OCI-LY7 (cell line): ENCODE results near the gene SKP1. TPM values are rescaled to one million over a fixed set of nuclear protein-coding genes. Genes with fewer than 3 reads are reported as not detected.

Source experiments
- BruUV-seq: library from RNA; stranded (reverse); fragments of 400-500 nt; replicated peaks from 2 replicates; lab custom pipeline; 2021; lab: Mats Ljungman, UMichigan
- CTCF ChIA-PET: fragments of 300-600 bp; sonication (Branson Sonifier 250); formaldehyde crosslinking; loops from one replicate; lab custom pipeline; 2022; ENCODE audit warnings: antibody characterized with exemption; ENCODE audit not compliant: unreplicated experiment; lab: Charles Lee
- POLR2A ChIA-PET: fragments of 300-600 bp; sonication (Branson Sonifier 250); formaldehyde crosslinking; loops from one replicate; lab custom pipeline; 2022; ENCODE audit warnings: antibody characterized with exemption; lab: Charles Lee
- DNase-seq: peaks from one replicate; pipeline ENCODE4 v3.0.0-alpha.2; 2015; ENCODE audit warnings: low spot score
- H2AFZ ChIP-seq: fragments of 200-600 bp; sonication (generic), shearing (Covaris generic); 2 replicates; pipeline ENCODE4 v1.6.1; 2014; ENCODE audit warnings: mild to moderate bottlenecking, antibody characterized with exemption, low read length, moderate library complexity
- H3K27ac ChIP-seq: fragments of 200-600 bp; sonication (generic); 2 replicates; pipeline ENCODE4 v1.5.1; 2014; ENCODE audit warnings: mixed run types, low read depth, mild to moderate bottlenecking, moderate library complexity, low read length, inconsistent platforms; ENCODE audit not compliant: poor library complexity, severe bottlenecking
- H3K36me3 ChIP-seq: fragments of 200-600 bp; sonication (generic); 2 replicates; pipeline ENCODE4 v1.6.1; 2014; ENCODE audit warnings: mild to moderate bottlenecking, antibody characterized with exemption, low read length, moderate library complexity, mixed read lengths; ENCODE audit not compliant: insufficient read depth
- H3K4me1 ChIP-seq: fragments of 200-600 bp; sonication (generic); 2 replicates; pipeline ENCODE4 v1.5.1; 2014; ENCODE audit warnings: mild to moderate bottlenecking, low read length; ENCODE audit not compliant: insufficient read depth, poor library complexity, severe bottlenecking
- H3K4me2 ChIP-seq: fragments of 200-600 bp; sonication (generic); 2 replicates; pipeline ENCODE4 v1.6.1; 2014; ENCODE audit warnings: mild to moderate bottlenecking, low read length
- H3K4me3 ChIP-seq: fragments of 200-600 bp; sonication (generic); 2 replicates; pipeline ENCODE4 v1.5.1; 2014; ENCODE audit warnings: mild to moderate bottlenecking, low read depth, low read length; ENCODE audit not compliant: poor library complexity, severe bottlenecking
- H3K79me2 ChIP-seq: fragments of 200-600 bp; sonication (generic); 2 replicates; pipeline ENCODE4 v1.6.1; 2016; ENCODE audit warnings: low read depth, mild to moderate bottlenecking, low read length, moderate library complexity, mixed read lengths; ENCODE audit not compliant: insufficient read depth
- H3K9me2 ChIP-seq: fragments of 200-600 bp; sonication (generic); 2 replicates; pipeline ENCODE4 v1.6.1; 2016; ENCODE audit warnings: mild to moderate bottlenecking, low read length, mixed read lengths; ENCODE audit not compliant: insufficient read depth
- H3K9me3 ChIP-seq: fragments of 200-600 bp; sonication (generic); 2 replicates; pipeline ENCODE4 v1.6.1; 2014; ENCODE audit warnings: mild to moderate bottlenecking, mixed run types, low read length, mixed read lengths
- H4K20me1 ChIP-seq: fragments of 200-600 bp; sonication (generic); 2 replicates; pipeline ENCODE4 v1.6.1; 2014; ENCODE audit warnings: mild to moderate bottlenecking, antibody characterized with exemption, low read length, moderate library complexity, mixed read lengths; ENCODE audit not compliant: insufficient read depth
- EZH2phosphoT487 ChIP-seq: fragments of 200-600 bp; sonication (generic); IDR thresholded peaks from 2 replicates; pipeline ENCODE4 v1.6.1; 2018; ENCODE audit warnings: low read depth, borderline replicate concordance, mild to moderate bottlenecking, mixed run types, antibody characterized with exemption, low read length, moderate library complexity, mixed read lengths
- intact Hi-C: fragments of 100-400 bp; cut with micrococcal nuclease; formaldehyde crosslinking; loops from one replicate; pipeline ENCODE4 v1.10.0; 2022; ENCODE audit not compliant: unreplicated experiment
- total RNA-seq, 2 experiments: library from RNA; depleted of rRNA in 1 of 2; stranded (reverse); fragments of >200 nt in 1 of 2; shearing (Covaris generic) in 1 of 2; gene quantifications; 2 replicates each; pipeline ENCODE4 v1.2.3, GENCODE V29; 2014 to 2022
- TF ChIP-seq, protein P1 (sequence below): fragments of 200-600 bp; sonication (generic); conservative IDR thresholded peaks from 2 replicates; pipeline ENCODE4 v1.5.1; 2014; ENCODE audit warnings: mild to moderate bottlenecking, antibody characterized with exemption, low read length, moderate library complexity, mixed read lengths

SKP1 gene
- total RNA-seq, 2 experiments from 2014 or later, result 129 to 204 TPM

DNA sequence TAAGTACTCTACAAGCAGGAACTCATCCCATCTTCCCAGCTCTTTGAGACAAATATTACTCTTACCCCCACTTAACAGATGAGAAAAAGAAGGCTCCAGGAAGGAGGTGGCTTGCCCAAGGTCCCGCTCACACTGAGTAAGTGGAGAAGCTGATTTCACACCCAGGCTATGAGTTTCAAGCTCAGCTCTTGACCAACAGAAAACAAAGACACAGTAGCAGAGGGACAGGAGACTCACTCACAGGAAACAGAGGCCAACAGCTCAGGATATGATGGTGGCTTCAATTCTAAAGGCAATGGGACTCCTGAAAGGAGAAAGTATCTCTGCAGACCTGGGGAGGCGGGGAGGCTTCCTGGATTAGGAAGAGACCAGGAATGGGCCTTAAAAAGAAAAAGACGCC, 69.0 kb downstream of the SKP1 start:
- BruUV-seq, result no TSS peak
- H3K36me3 ChIP-seq, result no peaks in the 10 kb centered on the region
- H3K79me2 ChIP-seq, result no peaks in the 10 kb centered on the region
- no peak overlapping the region for H3K4me3 ChIP-seq
- no peaks in the 10 kb centered on the region for H3K9me2 ChIP-seq
- intact Hi-C loops, result no loop called here
- no peaks in the 10 kb centered on the region for H4K20me1 ChIP-seq
- H3K27ac ChIP-seq, result no peak overlapping the region
- ChIA-PET POLR2A (interaction anchor here (0.6 kb wide), 2 partner anchors 42 to 1151 kb away, joined by 3 read pairs; no protein-coding TSS in a partner anchor), CTCF (no interaction called here)
- no peaks in the 10 kb centered on the region for H3K4me1 ChIP-seq
- DNase-seq, result no peak
- H3K4me2 ChIP-seq, result no peak overlapping the region
- no peaks in the 10 kb centered on the region for H3K9me3 ChIP-seq
- no peak overlapping the region for H2AFZ ChIP-seq
- TF ChIP-seq, protein P1, sequence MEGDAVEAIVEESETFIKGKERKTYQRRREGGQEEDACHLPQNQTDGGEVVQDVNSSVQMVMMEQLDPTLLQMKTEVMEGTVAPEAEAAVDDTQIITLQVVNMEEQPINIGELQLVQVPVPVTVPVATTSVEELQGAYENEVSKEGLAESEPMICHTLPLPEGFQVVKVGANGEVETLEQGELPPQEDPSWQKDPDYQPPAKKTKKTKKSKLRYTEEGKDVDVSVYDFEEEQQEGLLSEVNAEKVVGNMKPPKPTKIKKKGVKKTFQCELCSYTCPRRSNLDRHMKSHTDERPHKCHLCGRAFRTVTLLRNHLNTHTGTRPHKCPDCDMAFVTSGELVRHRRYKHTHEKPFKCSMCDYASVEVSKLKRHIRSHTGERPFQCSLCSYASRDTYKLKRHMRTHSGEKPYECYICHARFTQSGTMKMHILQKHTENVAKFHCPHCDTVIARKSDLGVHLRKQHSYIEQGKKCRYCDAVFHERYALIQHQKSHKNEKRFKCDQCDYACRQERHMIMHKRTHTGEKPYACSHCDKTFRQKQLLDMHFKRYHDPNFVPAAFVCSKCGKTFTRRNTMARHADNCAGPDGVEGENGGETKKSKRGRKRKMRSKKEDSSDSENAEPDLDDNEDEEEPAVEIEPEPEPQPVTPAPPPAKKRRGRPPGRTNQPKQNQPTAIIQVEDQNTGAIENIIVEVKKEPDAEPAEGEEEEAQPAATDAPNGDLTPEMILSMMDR, result no peak
- no peak for TF ChIP-seq EZH2phosphoT487

DNA sequence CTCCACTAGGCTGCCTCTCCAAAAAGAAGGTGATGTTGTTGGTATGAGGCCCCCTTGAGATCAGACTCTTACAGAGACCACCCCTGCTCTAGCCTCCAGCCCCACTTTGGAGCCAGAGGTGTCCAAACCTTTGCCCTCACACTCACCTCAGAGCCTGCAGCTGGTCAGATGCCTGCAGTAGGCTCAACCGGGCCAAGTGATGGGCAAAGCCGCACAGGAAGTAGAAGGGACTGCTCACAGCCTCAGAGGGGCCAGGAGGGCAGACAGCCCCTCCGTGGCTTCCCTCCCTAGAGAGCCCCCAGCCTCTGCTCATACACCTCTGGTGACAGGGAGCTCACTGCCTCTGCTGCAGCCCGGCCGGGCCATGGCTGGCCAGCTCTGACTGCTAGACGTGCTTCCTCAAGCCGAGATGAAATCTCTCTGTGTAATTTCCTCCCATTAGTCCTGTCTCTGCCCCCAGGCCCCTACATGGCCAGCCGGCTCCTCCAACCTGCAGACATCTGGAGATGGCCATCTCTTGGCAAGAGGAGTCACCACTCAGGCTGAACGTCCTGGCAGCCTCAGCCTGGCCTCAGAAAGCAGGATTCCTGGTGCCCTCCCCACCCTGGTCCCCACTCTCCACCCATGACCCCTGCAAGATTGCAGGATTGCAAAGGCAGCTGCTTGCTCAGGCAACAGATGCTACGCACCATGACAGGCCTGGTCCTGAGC, 69.6 kb downstream of the SKP1 start:
- intact Hi-C loops, result no loop called here
- H2AFZ ChIP-seq, result no peak overlapping the region
- CTCF ChIA-PET, result no interaction called here
- H3K9me3 ChIP-seq, result no peaks in the 10 kb centered on the region
- POLR2A ChIA-PET, result interaction anchor here (0.6 kb wide), 1 partner anchor 1150 kb away, joined by 3 read pairs; no protein-coding TSS in a partner anchor
- H3K4me3 ChIP-seq, result no peak overlapping the region
- no TSS peak for BruUV-seq
- no peaks in the 10 kb centered on the region for H3K36me3 ChIP-seq
- no peak overlapping the region for H3K27ac ChIP-seq
- no peaks in the 10 kb centered on the region for H4K20me1 ChIP-seq
- no peaks in the 10 kb centered on the region for H3K79me2 ChIP-seq
- no peaks in the 10 kb centered on the region for H3K9me2 ChIP-seq
- no peaks in the 10 kb centered on the region for H3K4me1 ChIP-seq
- DNase-seq, result no peak
- TF ChIP-seq, protein P1, result no peak
- no peak overlapping the region for H3K4me2 ChIP-seq

DNA sequence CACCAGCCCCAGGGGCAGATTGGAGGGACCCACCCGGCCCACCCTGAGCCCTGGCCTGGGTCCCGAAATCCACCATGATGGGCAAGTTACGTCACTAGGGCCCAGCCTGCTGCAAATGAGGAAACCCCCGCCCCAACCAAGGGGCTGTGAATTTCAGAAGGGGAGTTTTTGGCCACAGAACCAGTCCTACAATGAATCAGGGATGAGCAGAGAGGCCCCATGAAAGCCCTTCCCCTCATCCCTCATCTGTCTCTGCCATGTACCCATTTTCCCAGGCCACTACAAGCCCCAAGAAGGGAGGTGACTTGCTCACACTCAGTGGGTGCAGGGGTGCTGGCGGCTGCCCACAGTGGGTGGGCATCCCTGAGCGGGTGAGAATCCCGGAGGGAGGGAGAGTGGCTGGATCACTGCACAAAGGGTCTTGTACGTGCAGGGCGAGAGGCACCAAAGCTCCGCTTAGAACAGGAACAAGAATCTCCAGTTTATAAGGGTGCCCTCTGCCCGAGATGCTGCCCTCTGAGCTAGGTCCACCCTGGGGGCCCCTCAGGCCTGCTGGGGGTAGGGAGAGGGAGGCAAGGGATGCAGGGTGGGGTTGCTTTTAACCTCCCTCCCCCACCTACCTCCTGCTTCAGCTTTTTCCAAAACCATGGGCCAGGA, 72.6 kb downstream of the SKP1 start:
- Histone ChIP-seq H4K20me1 (no peaks in the 10 kb centered on the region), H3K4me1 (peaks cover 22% of the 10 kb centered on the region), H3K4me3 (no peak overlapping the region), H3K27ac (no peak overlapping the region), H3K9me2 (no peaks in the 10 kb centered on the region), H3K36me3 (no peaks in the 10 kb centered on the region), H3K4me2 (no peak overlapping the region), H3K79me2 (no peaks in the 10 kb centered on the region), H3K9me3 (no peaks in the 10 kb centered on the region), H2AFZ (no peak overlapping the region)
- ChIA-PET POLR2A (no interaction called here), CTCF (interaction anchor here (1.0 kb wide), 1 partner anchor 35 kb away, joined by 3 read pairs; no protein-coding TSS in a partner anchor)
- no peak for TF ChIP-seq EZH2phosphoT487
- TF ChIP-seq, protein P1, result no peak
- DNase-seq, result no peak
- intact Hi-C loops, result loop anchor here (2.0 kb wide), 2 partner anchors 37 to 65 kb away; no protein-coding TSS in a partner anchor
- BruUV-seq, result no TSS peak
